HG03175 (cell line): Measurements from ENCODE around the gene PRPF19.

Experiments
- ATAC-seq: cut with Tn5 transposase; IDR thresholded peaks from one replicate; pipeline ENCODE4 v1.9.1; 2021; ENCODE audit warnings: mild to moderate bottlenecking, moderate library complexity; ENCODE audit not compliant: unreplicated experiment

The PRPF19 gene

DNA sequence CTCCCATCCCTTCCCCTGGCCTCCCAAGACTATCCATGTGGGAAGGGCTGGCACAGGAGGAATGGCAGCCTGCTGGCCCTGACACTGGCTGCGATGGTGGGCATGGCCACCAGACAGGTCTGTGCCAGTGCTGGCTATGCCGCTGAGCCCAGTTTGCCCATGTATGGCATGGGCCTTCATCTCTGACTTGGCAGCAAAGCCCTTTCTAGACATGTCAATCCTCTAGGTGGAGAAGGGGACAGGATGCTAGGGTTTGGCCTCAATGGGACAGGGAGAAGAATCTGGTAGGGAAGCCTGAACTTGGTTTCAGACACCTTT is 30.3 kb downstream of the PRPF19 start:
- no peak for ATAC-seq

GRCh38 chr11:60875366-60876167 is 30.8 kb downstream of the PRPF19 start:
- ATAC-seq, result no peak

DNA sequence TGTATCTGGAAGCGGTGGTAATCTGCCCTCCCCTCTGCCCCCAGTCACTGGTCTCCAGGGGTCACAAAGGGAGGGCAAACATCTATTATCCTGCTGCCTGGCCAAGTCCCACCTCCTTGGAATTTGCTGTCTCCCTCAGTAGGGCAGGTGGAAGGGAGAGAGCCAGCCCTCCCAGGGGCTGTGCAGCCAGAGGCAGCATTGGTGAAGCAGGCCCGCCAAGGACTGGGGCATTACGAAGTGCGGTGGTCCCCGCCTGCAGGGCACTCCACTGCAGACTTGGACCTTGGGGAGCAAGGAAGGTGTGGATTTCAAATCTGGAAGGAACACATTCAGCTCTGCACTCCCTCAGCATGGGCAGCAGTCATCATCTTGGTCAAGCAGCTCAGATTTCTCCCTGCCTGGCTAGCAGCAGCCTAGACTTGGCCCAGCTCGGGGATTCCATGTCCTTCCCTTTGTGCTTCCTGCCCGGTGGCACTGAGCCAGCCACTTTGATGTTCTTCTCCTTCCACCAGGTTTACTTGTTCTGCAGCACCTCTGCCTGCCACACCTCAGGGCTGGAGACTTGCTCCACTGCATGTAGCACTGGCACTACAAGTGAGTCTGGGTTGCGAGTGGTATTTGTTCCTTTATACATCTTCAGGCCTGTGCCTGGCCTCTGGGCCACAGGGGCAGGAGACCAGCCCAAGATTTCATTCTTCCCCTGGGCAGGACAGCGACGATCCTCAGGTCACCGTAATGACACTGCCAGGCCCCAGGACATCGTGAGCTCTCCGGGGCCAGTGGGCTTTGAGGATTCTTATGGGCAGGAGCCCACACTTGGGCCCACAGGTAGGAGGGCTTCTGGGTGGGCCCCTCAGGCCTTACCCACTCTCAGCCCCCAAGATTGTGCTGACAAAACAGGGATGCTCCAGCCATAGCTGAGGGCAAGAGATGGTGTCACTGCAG is 31.7 kb downstream of the PRPF19 start:
- ATAC-seq, result no peak

GRCh38 chr11:60873533-60873932 is 32.9 kb downstream of the PRPF19 start:
- no peak for ATAC-seq

DNA sequence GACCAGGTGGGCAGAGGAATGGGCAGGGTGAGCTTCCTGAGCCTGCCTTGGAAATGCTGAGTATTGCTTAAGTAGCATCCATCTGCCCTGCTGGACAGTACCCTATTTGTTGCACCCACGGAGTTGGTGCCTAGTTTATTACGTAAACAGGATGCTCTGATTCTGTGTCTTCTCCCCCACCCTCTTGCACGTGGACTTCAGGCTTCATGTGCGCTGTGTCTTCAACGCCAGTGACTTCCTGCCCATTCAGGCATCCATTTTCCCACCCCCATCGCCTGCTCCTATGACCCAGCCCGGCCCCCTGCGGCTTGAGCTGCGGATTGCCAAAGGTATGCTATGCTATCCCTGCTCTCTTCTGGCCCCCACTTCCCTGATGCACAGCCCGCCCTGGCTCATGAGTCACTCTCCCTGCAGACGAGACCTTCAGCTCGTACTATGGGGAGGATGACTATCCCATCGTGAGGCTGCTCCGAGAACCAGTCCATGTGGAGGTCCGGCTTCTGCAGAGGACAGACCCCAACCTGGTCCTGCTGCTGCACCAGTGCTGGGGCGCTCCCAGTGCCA is 33.3 kb downstream of the PRPF19 start:
- no peak for ATAC-seq

GRCh38 chr11:60872124-60872960 is 34.0 kb downstream of the PRPF19 start:
- ATAC-seq, result no peak

DNA sequence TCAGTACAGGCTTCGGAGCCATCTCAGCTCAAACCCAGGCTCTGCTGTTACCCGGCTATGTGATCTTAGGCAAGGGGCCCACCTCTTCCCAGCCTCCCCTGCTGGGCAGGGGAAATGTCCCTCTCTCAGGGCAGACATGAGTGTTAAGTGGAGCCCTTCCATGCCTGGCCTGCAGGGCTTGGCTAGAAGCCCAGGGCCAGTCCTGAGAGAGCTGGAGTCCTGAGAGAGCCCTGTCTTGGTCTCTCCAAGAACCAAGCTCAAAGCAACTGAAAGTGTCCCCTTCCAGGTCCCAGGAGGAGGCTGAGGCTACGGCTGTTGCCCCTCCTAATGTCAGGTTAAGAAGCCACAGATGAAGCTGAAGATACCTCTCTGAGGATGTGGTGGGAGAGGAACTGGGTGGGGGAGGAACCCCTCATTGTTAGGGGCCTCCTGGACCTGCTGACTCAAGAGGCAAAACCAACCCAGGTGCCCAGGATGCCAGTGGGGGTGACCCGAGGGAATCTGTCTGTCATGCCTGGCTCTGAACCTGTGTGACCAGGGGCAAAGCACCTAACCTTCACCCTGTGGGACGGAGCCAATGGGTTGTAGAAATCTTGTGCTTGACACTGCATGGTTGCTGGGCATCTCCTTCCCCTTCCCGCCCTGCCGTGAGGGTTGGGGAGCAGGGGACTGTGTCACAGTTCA is 34.9 kb downstream of the PRPF19 start:
- ATAC-seq, result no peak

- ATAC-seq, result no peak
Observed at GRCh38 chr11:60870733-60871377, 35.5 kb downstream of the PRPF19 start.

DNA sequence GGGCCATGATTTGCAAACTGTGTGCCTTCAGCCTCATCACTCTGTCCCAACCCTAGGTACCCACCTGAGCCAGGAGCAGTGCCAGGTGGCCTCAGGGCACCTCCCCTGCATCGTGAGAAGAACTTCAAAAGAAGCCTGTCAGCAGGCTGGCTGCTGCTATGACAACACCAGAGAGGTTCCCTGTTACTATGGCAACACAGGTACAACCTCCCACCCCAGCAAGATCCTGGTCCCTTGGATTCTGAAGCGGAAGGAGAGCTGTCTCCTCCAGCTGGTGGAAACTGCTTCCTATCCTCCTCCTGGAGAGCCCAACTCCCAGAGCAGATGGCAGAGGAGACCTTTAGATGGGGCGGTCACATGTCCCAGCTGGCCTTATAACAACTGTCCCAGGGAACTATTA is 36.1 kb downstream of the PRPF19 start:
- ATAC-seq, result no peak

DNA sequence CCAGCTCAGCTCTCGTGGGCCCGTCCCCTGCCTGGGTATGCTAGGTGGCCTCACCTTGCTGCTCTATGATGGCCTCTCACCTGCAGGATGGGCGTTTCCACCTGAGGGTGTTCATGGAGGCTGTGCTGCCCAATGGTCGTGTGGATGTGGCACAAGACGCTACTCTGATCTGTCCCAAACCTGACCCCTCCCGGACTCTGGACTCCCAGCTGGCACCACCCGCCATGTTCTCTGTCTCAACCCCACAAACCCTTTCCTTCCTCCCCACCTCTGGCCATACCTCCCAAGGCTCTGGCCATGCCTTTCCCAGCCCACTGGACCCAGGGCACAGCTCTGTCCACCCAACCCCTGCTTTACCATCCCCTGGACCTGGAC is 36.9 kb downstream of the PRPF19 start:
- ATAC-seq, result no peak

DNA sequence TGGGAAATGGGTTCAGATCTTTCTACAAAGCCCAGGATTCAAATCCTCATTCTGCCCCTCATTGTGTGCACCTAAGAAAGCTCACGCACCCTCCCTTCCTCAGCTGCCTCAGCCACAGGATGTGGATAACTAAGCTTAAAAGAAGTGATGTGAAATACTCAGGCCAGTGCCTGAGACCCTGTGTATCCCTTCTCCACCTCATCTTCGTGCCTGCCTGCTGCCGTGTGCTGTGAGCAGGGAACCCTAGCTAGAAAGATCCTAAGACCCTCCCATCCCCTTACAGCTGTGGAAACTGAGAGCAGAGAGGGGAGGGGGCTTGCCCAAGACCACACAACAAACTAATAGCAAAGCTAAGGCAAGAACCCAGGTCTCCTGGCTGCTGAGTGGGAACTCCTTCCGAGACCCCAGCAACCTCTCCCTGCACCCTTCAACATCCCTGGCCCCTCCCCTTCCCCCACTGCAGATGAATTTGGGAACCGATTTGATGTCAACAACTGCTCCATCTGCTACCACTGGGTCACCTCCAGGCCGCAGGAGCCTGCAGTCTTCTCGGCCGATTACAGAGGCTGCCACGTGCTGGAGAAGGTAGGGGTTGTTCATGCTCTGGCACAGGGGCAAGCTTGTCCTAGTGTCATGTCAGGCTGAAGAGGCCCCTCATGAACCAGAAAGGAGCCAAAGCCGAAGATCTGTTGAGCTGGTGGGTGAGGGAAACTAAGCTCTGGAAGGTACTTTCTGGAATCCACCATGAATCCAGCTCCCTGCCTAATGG is 37.5 kb downstream of the PRPF19 start:
- ATAC-seq, result no peak

DNA sequence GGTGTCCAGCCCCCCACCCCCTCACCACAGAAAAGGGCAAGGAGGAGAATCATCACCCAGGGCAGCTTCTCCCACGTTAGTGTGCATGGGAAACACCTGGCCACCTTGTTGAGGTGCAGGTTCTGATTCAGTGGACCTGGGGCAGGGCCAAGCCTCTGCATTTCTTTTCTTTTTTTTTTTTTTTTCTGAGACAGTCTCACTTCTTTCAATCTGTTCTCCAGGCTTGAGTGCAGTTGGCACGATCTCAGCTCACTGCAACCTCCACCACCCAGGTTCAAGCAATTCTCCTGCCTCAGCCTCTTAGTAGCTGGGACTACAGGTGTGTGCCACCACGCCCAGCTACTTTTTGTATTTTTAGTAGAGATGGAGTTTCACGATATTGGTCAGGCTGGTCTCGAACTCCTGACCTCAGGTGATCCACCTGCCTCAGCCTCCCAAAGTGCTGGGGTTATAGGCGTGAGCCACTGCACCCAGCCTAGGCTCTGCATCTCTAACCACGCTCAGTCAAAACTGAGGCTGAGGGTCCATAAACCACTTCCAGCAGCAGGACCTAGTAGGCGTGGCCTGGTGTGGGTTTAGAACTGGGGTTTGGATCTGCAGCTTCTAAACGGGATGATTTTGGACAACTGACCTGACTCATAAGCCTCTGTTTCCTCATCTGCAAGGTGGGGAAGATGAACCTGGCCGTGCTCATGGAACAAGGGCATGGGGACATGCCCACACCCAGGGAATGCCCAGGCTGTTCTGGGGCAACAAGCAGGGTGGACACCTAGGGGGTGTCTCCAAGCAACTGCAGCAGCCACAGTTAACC is 38.3 kb downstream of the PRPF19 start:
- no peak for ATAC-seq

DNA sequence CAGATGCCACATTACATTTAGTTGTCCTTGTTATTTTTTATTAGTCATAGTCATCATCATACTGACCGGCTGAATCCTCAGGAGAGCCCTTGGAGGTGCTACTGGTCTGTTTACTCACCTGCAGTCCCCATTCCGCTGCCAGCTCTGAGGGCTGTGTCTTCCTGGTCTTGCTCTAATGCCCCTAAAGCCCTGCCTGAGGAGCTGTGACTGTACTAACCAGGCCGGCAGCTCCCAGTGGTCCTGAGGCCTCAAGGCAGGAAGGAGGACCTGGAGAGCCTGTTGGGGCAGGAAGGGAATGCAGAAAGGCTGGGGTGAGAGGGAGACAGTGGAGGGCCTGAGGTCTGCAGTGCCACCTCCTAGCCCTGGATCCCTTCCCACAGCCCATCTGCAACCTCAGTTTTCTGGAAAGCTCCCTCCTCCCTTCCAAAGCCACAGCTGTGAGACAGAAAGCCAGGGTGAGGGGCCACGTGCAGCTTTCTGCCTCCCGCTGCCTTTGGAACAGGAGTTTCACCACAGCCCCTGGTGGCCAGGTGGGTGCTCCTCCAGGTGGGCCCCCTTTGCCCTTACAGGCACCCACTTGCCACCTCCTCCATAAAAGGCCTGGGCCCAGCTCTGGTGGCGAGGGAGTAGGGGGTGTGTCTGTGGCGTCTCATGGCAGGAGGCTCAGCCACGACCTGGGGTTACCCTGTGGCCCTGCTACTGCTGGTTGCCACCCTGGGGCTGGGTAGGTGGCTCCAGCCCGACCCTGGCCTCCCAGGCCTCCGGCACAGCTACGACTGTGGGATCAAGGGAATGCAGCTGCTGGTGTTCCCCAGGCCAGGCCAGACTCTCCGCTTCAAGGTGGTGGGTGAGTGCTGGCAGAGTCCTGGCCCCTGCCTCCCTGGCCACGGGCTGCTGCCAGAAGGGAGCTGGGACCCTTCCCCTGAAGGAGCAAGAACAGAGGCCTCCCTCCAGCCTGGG is 39.2 kb downstream of the PRPF19 start, which contains the start of gene ZP1:
Gene ZP1, plus strand, starts transcription at position 632 of the 960 bp plus-strand sequence. Its CDS starts 20 bp downstream, at position 652.
- ATAC-seq, result no peak

GRCh38 chr11:60864856-60865513 is 41.4 kb downstream of the PRPF19 start:
- ATAC-seq, result no peak

GRCh38 chr11:60863550-60864521 is 42.5 kb downstream of the PRPF19 start:
- ATAC-seq, result no peak
